ENCODE results near the gene DGKE. TPM values are rescaled to one million over a fixed set of nuclear protein-coding genes. Genes with fewer than 3 reads are reported as not detected.

The DGKE gene
- total RNA-seq, 1 experiment from 2014 or later, result 10.0 TPM

GRCh38 chr17:56786989-56787482, 46.9 kb upstream of the DGKE start:
- no peaks in the 10 kb centered on the region for H3K36me3 ChIP-seq (ENCODE audit: insufficient read depth, low read length, poor library complexity, severe bottlenecking)
- H3K4me1 ChIP-seq (ENCODE audit: insufficient read depth, low read length, poor library complexity, severe bottlenecking), result no peaks in the 10 kb centered on the region
- no peak overlapping the region for H3K27ac ChIP-seq (ENCODE audit: low read depth, low read length, poor library complexity, severe bottlenecking)
- ChIA-PET POLR2A (ENCODE audit: low non-redundant PET) (no interaction called here), CTCF (no interaction called here)
- no peaks in the 10 kb centered on the region for H3K27me3 ChIP-seq (replicated peaks; ENCODE audit: insufficient read depth, low read depth, low read length, poor library complexity)
- TF ChIP-seq, protein P1, sequence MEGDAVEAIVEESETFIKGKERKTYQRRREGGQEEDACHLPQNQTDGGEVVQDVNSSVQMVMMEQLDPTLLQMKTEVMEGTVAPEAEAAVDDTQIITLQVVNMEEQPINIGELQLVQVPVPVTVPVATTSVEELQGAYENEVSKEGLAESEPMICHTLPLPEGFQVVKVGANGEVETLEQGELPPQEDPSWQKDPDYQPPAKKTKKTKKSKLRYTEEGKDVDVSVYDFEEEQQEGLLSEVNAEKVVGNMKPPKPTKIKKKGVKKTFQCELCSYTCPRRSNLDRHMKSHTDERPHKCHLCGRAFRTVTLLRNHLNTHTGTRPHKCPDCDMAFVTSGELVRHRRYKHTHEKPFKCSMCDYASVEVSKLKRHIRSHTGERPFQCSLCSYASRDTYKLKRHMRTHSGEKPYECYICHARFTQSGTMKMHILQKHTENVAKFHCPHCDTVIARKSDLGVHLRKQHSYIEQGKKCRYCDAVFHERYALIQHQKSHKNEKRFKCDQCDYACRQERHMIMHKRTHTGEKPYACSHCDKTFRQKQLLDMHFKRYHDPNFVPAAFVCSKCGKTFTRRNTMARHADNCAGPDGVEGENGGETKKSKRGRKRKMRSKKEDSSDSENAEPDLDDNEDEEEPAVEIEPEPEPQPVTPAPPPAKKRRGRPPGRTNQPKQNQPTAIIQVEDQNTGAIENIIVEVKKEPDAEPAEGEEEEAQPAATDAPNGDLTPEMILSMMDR (conservative IDR thresholded peaks at IDR 0.05; ENCODE audit: low read depth, low read length), result no peak
- TF ChIP-seq EZH2 (IDR thresholded peaks at IDR 0.05; ENCODE audit: borderline replicate concordance, low read depth, low read length, poor library complexity, severe bottlenecking), result no peak
- intact Hi-C loops (cut with micrococcal nuclease; ENCODE audit: unreplicated experiment), result no loop called here
- BruUV-seq (replicated peaks), result no TSS peak
- no peak for DNase-seq (ENCODE audit: low spot score)
- no peak overlapping the region for H3K4me3 ChIP-seq (ENCODE audit: low read depth, low read length, poor library complexity, severe bottlenecking)
- no peaks in the 10 kb centered on the region for H3K9me3 ChIP-seq (ENCODE audit: low read depth, low read length, poor library complexity, severe bottlenecking)

- intact Hi-C loops (cut with micrococcal nuclease; ENCODE audit: unreplicated experiment), result no loop called here
- Histone ChIP-seq H3K4me1 (ENCODE audit: insufficient read depth, low read length, poor library complexity, severe bottlenecking) (no peaks in the 10 kb centered on the region), H3K9me3 (ENCODE audit: low read depth, low read length, poor library complexity, severe bottlenecking) (no peaks in the 10 kb centered on the region), H3K27ac (ENCODE audit: low read depth, low read length, poor library complexity, severe bottlenecking) (no peak overlapping the region), H3K27me3 (replicated peaks; ENCODE audit: insufficient read depth, low read depth, low read length, poor library complexity) (no peaks in the 10 kb centered on the region), H3K4me3 (ENCODE audit: low read depth, low read length, poor library complexity, severe bottlenecking) (no peak overlapping the region), H3K36me3 (ENCODE audit: insufficient read depth, low read length, poor library complexity, severe bottlenecking) (no peaks in the 10 kb centered on the region)
- CTCF ChIA-PET, result no interaction called here
- POLR2A ChIA-PET (ENCODE audit: low non-redundant PET), result no interaction called here
- BruUV-seq (replicated peaks), result no TSS peak
- no peak for TF ChIP-seq EZH2 (IDR thresholded peaks at IDR 0.05; ENCODE audit: borderline replicate concordance, low read depth, low read length, poor library complexity, severe bottlenecking)
- no peak for DNase-seq (ENCODE audit: low spot score)
Measured at GRCh38 chr17:56792267-56792666, 41.7 kb upstream of the DGKE start.

- BruUV-seq (replicated peaks), result no TSS peak
Measured at GRCh38 chr17:56793531-56793930, 40.4 kb upstream of the DGKE start.

More at GRCh38 chr17:56793531-56793930, 40.4 kb upstream of the DGKE start:
- H3K27ac ChIP-seq (ENCODE audit: low read depth, low read length, poor library complexity, severe bottlenecking), result no peak overlapping the region
- DNase-seq (ENCODE audit: low spot score), result no peak
- H3K9me3 ChIP-seq (ENCODE audit: low read depth, low read length, poor library complexity, severe bottlenecking), result no peaks in the 10 kb centered on the region
- H3K4me1 ChIP-seq (ENCODE audit: insufficient read depth, low read length, poor library complexity, severe bottlenecking), result no peaks in the 10 kb centered on the region
- intact Hi-C loops (cut with micrococcal nuclease; ENCODE audit: unreplicated experiment), result no loop called here
- CTCF ChIA-PET, result interaction anchor here (0.8 kb wide), 1 partner anchor 26 kb away, joined by 3 read pairs; no protein-coding TSS in a partner anchor
- H3K36me3 ChIP-seq (ENCODE audit: insufficient read depth, low read length, poor library complexity, severe bottlenecking), result no peaks in the 10 kb centered on the region
- no peak overlapping the region for H3K4me3 ChIP-seq (ENCODE audit: low read depth, low read length, poor library complexity, severe bottlenecking)
- POLR2A ChIA-PET (ENCODE audit: low non-redundant PET), result no interaction called here
- H3K27me3 ChIP-seq (replicated peaks; ENCODE audit: insufficient read depth, low read depth, low read length, poor library complexity), result no peaks in the 10 kb centered on the region
- no peak for TF ChIP-seq EZH2 (IDR thresholded peaks at IDR 0.05; ENCODE audit: borderline replicate concordance, low read depth, low read length, poor library complexity, severe bottlenecking)
- TF ChIP-seq, protein P1 (conservative IDR thresholded peaks at IDR 0.05; ENCODE audit: low read depth, low read length), result no peak

Data from A673 (cell line).